GM18526 (cell line): Measurements from ENCODE around the gene GAS6.

Source experiments
- POLR2A ChIP-seq: IDR thresholded peaks from 3 replicates; pipeline ENCODE4 v1.6.1; 2011; ENCODE audit not compliant: insufficient read length; ENCODE audit errors: extremely low read depth

The GAS6 gene

DNA sequence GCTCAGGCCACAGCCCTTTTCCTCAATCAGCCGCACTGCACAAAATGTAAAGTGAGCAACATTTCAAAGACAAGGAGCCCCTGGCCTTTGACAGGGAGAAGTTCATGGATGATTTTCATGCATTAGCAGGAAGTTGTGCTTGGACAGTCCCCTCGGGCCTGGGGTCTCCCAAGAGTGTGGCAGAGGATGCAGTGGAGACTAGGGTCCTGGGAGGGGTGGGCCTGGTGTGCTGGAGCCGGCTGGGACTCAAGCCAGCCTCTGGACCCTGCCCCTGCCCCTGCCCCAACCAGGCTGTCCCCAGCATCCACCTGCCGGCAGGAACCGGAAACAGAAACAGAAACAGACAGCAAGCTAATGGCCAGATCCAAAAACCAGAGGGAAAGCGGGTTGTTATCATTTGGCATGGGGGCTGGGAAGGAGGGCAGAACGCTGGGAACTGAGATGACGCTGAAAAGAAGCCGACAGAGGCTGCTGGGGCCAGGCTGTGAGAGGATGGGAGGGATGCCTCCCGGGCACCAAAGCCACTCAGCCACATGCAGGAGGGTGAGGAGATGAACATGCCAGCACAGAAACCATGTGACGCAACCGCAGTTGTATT is 2.3 kb downstream of the GAS6 start:
- TF ChIP-seq POLR2A = no peak

DNA sequence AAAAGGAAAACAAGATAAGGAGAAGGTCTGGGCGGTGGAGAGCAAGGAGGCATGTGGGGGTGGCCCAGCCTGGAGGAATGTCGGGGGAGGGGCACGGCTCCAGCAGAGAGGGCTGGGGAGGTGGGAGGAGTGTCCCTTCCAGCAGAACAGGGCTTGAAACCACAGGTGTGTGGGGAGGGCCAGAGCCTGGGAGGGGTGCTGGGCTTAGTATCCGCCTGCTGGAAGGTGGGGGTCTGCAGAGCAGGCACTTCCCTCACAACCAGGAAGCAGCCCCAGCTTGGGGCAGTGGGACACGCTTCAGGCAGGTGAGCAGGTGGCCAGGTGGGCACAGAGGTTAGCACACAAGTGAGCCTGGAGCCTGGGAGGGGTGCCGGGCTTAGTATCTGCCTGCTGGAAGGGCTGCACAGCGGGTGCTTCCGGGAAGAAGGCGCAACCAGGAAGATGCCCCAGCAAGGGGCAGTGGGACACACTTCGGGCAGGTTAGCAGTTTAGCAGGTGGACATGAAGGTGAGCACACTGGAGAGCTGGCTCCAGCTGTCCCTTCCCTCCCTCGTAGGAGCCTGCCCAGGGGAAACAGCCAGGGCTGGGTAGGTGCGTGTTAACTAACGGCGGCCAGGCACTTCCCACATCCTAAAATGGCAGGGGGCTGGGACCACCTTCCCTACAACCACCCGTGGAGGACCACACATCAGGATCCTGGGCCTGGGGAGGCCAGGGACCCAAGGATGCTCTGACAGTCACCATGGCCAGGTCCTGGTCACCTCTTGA is 3.0 kb downstream of the GAS6 start:
- no peak for TF ChIP-seq POLR2A

DNA sequence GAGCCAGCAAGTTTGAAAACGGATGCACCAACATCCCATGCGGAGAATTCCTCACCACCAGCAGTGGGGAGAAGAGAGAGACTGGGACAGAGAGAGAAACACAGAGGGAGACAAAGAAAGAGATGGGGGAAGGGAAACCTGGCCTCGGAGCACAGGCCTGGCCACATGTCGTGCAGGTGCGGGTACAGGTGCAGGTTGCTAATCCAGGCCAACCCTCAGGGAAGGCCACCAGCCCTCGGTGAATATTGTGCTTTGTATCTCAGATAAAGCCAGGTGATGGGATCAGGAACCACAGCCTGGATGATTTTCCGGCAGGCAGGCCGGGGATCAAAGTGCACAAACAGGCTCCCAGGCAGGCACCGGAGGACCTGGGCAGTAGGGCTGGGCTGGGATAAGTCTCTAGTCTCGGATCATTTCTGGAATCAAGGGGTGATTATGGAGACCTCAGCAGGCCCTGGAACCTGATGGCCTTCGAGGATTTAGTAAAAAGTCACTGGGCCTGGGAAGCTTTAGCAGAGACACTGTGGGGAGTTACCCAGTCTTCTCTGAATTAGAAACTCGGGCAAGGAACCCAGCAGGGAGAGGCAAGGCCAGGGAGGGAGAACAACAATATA is 3.7 kb downstream of the GAS6 start:
- TF ChIP-seq POLR2A = no peak

DNA sequence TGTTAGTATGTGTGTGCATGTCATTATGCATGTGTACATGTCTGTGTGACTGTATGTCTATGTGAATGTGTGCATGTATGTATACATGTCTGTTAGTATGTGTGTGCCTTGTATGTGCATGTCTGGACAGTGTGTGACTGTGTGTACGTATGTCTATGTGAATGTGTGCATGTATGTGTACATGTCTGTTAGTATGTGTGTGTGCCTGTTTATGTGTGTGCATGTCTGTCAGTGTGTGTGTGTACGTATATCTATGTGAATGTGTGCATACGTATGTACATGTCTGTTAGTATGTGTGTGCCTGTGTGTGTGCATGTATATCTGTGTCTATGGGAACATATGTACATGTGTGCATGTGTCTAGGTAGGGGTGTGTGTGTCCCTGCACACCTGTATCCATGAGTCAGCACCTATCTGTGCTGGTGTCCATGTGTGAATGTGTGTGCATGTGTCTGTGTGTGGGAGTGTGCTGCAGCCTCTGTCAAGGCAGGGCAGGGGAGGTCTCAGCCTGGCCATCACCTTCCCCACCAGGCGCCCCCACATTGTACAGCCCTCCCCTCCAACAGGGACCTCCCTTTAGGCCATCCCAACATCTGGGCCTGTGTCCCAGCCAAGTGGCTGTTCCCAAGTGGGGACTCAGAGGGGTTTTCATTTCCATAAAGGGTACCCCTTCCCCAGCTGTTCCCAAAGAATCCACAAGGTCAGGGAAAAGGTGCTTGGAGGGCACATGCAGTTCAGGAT is 4.4 kb downstream of the GAS6 start:
- no peak for TF ChIP-seq POLR2A

DNA sequence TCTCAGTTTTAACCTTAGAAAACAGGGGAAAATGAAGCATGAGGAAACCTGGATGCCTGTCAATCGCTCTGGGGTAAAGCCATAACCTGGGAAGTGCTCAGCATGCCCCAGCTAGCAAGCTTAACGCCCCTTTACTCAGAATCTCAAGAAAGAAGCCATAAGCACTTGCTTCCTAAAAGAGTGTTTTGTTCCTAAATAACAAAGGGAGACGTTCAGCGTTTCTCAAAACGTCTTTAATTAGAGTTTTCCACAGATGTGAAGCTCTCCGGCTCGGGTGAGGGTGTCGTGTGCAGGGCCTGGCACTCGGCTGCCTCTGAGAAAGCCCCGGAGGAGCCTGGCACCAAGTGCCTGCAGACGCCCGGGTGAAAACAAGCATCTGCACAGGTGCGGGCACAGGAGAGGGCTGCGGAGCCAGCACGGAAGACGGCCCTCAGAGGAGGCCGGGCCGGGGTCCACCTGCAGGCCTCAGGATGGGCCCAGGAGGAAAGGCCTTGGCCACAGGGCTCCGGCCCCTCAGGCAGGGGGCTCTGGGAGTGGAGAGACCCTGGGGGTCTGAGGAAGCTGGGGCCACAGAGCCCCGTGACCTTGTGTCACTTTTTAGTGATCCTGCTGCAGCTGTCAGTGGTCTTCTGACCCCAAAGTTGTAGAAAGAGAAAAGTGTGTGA is 6.2 kb downstream of the GAS6 start:
- TF ChIP-seq POLR2A = no peak

DNA sequence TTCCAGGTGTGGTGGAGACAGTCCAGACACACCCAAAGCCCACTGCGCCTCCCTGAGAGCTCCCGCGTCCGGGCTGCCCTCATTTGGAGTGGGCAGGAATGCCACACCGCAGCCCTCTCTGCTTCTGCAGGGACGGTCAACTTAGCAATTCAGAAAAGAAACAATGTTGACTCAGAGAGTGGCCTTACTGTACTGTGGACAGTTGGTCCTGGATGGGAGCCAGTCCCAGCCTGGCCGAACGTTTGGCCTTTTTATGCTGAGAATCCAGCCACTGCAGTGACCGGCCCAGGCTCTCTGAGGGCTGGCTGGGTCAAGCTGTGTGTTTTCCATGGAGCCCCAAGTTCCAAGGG is 7.2 kb downstream of the GAS6 start:
- TF ChIP-seq POLR2A = no peak

DNA sequence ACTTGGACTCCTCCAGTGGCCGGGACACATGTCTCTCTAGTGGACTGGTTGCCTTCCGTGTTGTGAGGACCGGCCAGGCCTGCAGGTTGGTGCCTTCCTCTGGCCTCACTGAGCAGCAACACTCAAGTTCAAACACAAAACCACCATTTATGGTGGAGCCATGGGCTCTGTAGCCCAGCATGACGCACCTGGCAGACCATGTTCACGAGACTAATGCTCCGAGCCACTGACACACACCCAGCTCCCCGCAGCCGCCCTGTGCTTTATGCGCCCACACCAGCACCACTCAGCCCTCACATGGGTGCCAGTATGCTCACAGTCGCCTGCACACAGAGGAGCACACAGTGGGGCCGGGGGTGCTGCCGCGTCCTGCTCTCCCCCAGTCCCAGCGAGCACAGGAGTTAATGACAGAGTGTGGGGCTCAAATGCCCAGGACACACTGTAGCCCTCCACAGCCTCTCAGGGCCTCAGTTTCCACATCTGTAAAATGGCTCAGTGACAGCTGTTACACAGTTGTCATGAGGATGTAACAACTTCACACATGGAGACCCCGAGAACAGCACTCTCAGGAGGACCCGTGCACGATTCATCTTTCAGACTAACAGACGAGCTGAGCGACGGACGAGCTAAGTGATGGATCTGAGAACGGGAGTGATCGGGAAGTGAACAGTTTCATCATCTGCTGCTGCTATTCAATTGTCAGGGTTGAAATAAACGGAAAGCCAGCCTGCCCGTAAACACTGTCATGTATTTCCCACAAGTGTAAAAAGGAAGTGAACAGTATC is 7.8 kb downstream of the GAS6 start:
- TF ChIP-seq POLR2A = no peak

DNA sequence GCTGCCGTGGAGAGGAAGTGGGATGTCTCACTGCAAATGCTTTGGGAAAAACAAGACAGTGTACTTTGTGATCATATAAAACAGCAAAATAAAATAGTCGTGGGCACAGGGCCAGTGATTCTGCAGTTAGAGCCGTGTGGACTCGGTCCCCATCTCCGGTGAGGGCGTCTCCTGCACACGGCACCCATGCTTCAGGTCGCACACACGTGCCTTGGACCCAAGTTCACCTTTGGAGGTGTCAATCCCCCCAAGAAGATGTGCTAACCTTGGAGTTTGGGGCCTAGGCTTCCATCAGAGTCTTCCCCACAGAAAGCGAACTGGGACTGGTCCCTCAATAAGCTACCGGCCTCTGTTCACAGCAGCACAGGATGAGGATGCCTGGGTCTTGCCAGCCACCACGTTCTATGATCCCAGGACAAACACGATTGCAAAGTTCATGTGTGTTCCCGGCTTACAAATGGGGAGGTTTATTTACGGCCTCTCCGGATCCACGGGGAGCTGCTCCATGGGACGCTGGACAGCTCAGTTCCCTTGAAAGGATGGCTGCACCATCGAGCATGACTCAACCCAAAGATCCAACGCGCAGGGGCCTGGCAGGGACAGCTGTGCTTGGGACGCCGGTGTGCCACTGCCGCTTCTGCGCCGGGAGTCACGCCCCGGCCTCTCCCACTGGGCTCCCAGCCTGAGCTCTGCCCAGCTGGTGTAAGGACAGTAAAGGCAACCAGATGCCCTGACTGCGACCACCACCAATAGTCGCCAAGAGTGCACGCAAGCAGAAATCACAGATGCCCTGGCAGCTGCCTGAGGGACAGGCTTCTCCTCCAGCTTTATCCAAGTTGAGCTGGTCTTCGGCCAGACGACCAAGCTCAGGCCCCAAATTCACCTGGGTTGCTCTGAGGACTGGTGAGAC is 8.6 kb downstream of the GAS6 start:
- no peak for TF ChIP-seq POLR2A

DNA sequence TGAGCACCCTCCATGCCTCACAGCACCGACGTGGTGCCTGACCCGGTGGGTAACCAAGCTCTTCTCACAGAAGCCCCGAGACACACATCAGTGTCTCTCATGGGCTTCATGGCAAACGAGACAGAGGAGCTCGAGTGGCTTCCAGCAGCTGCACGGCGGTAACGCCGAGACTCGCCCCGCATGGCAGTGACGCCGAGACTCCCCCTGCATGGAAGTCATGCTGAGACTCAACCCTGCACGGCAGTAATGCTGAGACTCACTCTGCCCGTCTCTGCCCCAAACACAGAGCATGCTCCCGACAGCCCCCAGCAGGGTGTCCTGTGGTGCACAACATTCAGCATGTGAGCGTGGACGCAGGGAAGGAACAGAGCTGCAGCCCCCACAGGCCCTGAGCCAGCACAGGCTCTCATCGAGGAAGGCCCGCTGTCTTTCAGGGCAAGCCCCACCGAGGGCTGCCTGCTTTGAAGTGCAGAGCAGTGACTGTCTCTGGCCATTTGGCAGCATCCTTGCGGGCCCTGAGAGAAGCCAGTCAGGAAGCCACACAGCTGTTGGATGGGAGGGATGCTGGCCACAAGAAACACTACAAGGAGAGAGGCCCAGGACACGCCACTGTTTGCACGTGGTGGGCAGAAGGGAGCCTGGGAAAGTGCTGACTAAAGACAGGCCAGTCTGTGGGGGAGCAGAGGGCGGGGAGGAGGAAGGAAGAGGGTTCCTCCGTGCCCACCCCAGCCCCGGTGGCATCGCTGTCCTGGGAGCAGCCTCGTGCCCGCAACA is 9.5 kb downstream of the GAS6 start:
- TF ChIP-seq POLR2A = no peak

DNA sequence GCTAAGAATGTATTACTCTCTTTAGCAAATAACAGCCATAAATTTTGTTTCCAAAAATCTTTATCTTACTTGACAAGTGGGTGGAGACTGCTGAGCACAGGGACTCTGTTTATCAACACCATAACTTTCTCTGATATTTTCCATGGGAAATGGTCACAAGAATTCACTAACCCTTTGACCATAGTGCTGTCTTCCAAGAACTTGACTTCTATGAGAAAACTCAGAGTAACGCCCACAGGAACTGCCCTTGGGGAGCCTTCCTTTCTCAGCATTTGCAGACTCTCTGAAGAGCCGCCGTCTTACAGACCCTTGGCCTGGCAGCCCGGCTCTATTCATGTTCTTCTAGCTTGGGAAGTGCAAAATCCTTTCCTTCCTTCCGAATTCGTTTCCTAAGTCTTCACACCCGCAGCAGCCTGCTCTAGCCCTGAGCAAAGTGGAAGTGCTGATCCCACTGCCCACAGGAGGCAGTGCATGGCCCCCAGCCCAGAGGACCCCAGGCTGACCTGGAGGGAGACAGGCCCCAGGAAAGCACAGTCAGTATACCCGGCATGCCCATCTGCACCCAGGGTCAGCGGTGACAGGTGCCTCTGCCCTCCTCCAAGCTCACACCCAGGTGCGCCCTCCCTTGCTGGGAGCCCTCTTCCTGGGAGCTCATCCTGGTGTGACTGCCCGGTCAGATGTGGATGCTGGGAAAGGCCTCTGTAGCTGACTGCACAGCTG is 10.2 kb downstream of the GAS6 start:
- no peak for TF ChIP-seq POLR2A

DNA sequence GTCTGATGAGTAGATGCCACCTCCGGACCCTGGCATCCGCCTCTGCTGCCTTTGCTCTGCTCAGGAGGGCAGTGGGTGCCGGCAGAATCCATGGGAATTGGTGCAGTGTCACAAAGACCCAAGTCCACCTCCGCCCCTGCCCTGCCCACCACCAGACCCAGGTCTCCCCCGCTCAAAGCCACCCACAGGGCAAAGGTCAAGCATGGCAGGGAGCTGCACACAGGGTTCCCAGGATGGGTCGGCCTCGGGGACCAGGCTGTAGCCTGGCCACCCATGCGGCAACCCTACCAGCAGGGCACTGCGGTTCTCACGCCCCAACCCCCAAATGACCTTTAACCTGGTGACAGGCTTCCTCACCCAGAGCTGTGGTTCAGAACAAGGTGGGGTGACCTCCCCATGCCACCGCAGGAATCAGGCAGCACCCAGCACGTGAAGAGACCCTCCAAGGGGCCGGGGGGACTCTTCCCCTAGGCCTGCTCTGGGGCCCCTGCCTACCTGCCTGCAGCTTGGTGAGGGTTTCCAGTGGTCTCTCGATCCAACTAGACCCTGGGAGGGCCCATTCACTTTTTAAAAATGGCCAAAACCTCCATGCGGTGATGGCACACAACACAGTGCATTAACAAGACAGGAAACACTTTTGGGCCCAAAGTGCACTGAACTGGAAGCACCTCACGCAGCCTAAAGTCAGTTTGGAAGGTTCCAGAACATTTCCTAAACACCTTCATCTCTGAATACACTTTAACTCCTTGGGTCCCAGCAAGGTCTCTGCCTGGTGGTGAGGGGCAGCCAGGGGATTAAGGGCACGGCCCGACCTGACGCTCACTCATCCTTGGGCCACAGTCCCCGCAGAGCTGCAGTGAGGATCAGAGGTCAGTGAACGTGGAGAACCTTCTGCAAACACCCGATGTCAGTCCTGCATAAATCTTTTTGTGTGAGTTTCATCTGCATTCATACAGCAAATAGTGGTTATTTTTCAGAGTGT is 11.0 kb downstream of the GAS6 start:
- TF ChIP-seq POLR2A = no peak

DNA sequence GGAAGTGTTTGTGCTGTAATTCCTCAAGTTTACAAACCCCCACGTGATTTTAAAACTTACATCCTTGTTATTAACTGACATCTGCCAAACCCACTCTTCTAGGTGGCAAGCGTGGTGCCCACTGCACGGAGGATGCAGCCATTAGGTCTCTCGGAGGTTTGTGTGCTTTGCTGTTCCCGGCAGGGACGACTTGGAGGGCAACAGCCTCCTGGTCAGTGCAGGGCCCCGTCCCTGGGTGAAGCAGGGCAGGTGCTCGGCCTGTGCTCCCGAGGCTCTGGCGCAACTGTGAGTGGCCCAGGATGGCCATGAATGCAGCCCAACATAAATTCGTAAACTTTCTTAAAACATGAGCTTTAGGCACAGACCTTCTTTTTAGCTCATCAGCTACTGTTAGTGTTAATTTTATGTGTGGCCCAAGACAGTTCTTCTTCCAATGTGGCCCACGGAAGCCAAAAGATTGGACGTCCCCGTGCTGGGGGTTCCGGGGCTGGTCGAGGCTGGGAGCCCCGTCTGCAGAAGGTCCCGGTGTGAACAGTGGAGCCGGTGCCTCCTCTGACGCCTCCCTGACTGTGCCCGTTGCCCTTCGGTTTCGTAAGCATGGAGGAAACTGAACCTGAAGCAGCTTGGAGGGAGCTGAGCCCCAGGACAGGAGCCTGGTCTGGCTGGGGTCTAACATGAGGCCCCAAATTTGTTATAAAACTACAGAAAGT is 11.9 kb downstream of the GAS6 start:
- TF ChIP-seq POLR2A = no peak
